ENCODE data around the gene POLA2.
A peak's percentile ranks its signal among the peaks of the same experiment; 100 is the strongest.

POLA2 gene

DNA sequence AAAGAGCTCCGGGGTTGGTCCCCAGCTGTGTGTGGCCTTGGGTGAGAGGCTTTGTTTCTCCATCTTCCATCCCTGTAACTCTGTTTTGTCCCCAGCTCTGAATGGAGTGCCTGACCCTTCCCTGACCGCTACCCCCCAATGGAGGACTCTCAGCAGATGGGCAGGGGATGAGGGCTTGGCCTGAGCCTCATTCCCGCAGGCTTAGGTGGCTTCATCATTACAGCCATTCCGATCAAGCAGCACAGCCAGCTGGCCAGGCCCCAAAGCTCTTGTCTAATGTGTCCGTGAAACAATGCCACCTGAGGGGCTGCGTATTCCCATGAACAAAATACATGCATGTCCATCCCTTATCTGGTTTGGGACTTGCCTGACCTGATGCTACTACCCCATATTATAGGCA is 49.0 kb downstream of the POLA2 start:
- H3K36me3 Mint-ChIP-seq (ENCODE audit: low read depth), result no peaks in the 10 kb centered on the region
- peaks cover 21% of the 10 kb centered on the region for H3K27me3 Mint-ChIP-seq (ENCODE audit: low read depth, poor library complexity)
- H3K9me3 Mint-ChIP-seq, result no peaks in the 10 kb centered on the region
- no peak for DNase-seq
- peaks cover 37% of the 10 kb centered on the region for H3K4me1 Mint-ChIP-seq
- H3K27ac Mint-ChIP-seq, result peak overlapping the region; percentile 85
- TF ChIP-seq, protein P1, sequence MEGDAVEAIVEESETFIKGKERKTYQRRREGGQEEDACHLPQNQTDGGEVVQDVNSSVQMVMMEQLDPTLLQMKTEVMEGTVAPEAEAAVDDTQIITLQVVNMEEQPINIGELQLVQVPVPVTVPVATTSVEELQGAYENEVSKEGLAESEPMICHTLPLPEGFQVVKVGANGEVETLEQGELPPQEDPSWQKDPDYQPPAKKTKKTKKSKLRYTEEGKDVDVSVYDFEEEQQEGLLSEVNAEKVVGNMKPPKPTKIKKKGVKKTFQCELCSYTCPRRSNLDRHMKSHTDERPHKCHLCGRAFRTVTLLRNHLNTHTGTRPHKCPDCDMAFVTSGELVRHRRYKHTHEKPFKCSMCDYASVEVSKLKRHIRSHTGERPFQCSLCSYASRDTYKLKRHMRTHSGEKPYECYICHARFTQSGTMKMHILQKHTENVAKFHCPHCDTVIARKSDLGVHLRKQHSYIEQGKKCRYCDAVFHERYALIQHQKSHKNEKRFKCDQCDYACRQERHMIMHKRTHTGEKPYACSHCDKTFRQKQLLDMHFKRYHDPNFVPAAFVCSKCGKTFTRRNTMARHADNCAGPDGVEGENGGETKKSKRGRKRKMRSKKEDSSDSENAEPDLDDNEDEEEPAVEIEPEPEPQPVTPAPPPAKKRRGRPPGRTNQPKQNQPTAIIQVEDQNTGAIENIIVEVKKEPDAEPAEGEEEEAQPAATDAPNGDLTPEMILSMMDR (IDR thresholded peaks at IDR 0.05), result no peak
- no peak overlapping the region for H3K4me3 Mint-ChIP-seq

DNA sequence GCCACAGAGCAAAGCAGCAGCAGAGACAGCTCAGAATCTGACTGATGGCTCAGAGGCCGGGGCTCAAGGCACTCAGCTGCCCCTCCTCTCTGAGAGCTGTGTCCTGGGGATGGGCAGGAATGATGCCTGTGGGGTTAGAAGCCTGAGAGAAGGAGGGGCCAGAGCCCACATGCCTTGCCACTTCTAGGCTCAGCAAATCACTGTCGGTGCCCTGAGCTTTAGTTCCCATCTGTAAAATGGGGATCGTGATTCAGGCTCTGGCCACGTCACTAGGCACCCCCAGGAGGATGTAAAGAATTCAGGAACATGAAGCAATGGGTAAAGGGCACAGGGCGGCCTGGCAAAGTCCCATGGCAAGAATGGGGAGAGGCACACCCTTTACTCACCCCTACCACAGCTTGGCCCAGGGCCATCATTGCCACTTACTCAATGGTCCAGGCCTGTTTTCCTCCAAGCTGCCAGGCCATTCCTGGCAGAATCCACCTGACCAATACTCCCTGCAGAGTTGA is 49.5 kb downstream of the POLA2 start:
- no peak overlapping the region for H3K4me3 Mint-ChIP-seq
- peaks cover 23% of the 10 kb centered on the region for H3K27me3 Mint-ChIP-seq (ENCODE audit: low read depth, poor library complexity)
- H3K9me3 Mint-ChIP-seq, result no peaks in the 10 kb centered on the region
- no peaks in the 10 kb centered on the region for H3K36me3 Mint-ChIP-seq (ENCODE audit: low read depth)
- TF ChIP-seq, protein P1 (IDR thresholded peaks at IDR 0.05), result no peak
- peak overlapping the region; percentile 85 for H3K27ac Mint-ChIP-seq
- peaks cover 42% of the 10 kb centered on the region for H3K4me1 Mint-ChIP-seq
- no peak for DNase-seq

DNA sequence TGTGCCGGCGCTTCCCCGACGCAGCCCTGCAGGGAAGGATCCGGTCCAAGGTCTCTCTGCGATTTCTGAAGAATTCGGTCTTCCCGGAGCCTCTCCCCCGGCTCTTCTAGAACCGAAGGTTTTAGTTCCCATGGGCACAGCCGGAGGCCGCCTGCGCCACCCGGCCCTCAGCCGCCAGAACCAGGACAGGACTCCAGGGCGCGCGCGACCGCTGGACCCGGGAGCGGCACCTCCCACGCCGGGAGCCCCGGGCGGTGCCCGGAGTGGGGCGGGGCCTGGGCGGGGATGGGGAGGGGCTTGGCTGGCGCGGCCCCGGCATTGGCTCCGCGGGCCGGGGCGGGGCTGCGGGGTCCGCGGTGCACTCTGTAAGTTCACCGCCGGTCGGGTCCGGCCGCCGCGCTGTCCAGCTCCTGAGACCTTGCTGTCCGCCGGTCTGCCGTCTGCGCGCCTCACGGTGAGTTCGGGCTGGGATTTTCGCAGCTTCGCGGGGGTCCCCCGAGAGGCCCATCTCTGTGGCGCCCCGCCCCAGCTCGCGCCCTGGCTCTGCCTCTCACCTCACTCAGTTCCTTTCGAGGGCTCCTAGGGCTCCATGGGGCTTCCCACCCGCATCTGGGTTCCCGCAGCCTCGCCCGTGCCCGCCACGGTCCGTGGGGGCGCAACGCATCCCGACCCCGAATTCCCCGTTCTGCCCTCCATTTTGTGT is 52.9 kb downstream of the POLA2 start, which contains the start of gene CDC42EP2:
Gene CDC42EP2 (plus strand): TSS at position 366 of the 703 bp plus-strand sequence. CDS start 6,033 bp downstream, outside the sequence.
- Mint-ChIP-seq H3K4me1 (peaks cover 57% of the 10 kb centered on the region), H3K27me3 (ENCODE audit: low read depth, poor library complexity) (peaks cover 26% of the 10 kb centered on the region), H3K36me3 (ENCODE audit: low read depth) (no peaks in the 10 kb centered on the region), H3K9me3 (no peaks in the 10 kb centered on the region), H3K4me3 (peak within 1 kb of the TSS; percentile 78), H3K27ac (no peak within 1 kb of the TSS)
- DNase-seq, result peak; percentile 93
- TF ChIP-seq, protein P1 (IDR thresholded peaks at IDR 0.05), result no peak

DNA sequence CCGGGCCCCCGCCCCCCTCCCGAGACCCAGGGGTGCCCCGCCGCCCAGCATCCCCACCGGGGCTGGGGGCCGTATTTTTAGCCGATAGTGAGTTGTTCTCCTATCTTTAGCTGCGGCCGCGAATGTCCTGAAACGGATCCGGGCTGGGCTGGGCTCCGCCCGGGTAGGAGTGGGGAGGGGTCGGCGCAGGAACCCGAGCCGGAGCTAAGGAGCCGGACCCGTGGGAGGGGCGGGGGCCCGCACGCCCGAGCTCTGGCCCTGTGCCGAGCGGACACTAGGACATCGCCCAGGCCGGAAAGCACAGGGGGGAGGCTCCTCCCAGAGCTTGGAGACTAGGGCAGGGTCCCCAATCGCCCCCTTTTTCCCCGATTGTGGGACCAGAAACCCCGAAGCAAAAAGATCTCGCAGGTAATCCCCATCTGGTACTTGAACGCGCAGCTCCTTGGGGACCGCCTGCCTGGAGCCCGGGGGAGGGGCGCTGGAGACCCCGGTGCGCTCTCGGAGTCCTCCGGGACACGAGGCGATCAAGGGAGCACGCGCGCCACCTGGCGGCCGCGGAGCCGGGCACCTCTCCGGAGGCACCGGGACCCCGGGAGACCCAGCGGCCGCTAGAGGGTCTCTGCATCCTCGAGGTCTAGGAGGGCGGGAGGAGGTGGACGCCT is 53.6 kb downstream of the POLA2 start:
- no peak overlapping the region for H3K27ac Mint-ChIP-seq
- TF ChIP-seq, protein P1 (IDR thresholded peaks at IDR 0.05), result peak; percentile 98
- no peaks in the 10 kb centered on the region for H3K36me3 Mint-ChIP-seq (ENCODE audit: low read depth)
- DNase-seq, result peak; percentile 98
- peak overlapping the region; percentile 78 for H3K4me3 Mint-ChIP-seq
- H3K9me3 Mint-ChIP-seq, result no peaks in the 10 kb centered on the region
- H3K4me1 Mint-ChIP-seq, result peaks cover 54% of the 10 kb centered on the region
- H3K27me3 Mint-ChIP-seq (ENCODE audit: low read depth, poor library complexity), result peaks cover 26% of the 10 kb centered on the region

DNA sequence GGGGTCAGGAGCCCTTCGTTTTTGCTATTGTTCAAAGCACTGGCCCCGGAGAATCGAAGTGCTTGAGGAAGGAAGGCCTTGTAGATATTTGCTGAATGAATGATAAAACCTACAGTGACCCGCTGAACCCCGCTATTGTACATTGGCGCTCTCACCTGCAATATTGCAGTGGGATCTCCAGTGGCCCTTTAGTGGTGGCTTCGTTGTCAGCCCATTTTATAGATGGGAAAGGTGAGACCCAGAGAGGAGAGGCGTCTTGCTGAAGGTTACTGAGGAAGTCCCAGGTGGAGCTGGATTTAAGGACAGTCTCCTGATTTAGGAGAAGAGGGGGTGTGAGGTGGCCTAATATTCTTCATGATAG is 54.1 kb downstream of the POLA2 start:
- Mint-ChIP-seq H3K27me3 (ENCODE audit: low read depth, poor library complexity) (peaks cover 26% of the 10 kb centered on the region), H3K4me1 (peaks cover 49% of the 10 kb centered on the region), H3K9me3 (no peaks in the 10 kb centered on the region), H3K36me3 (ENCODE audit: low read depth) (no peaks in the 10 kb centered on the region), H3K27ac (no peak overlapping the region), H3K4me3 (peak overlapping the region; percentile 78)
- no peak for DNase-seq
- TF ChIP-seq, protein P1 (IDR thresholded peaks at IDR 0.05), result peak; percentile 46
